Hepatocyte (in vitro differentiated cells): ENCODE measurements around the gene POLG.

Source experiments
- EZH2 ChIP-seq: fragments of 200-600 bp; sonication (generic); IDR thresholded peaks from 2 replicates; pipeline ENCODE4 v1.6.1; 2016; ENCODE audit warnings: antibody characterized with exemption, mild to moderate bottlenecking, borderline replicate concordance
- EZH2phosphoT487 ChIP-seq: fragments of 200-600 bp; sonication (generic); IDR thresholded peaks from one replicate; pipeline ENCODE4 v1.6.1; 2018; ENCODE audit warnings: antibody characterized with exemption, mild to moderate bottlenecking, low read depth, moderate library complexity; ENCODE audit not compliant: unreplicated experiment, severe bottlenecking
- TF ChIP-seq, protein P1 (sequence below): fragments of 200-600 bp; sonication (generic); IDR thresholded peaks from 2 replicates; pipeline ENCODE4 v1.5.1; 2016; ENCODE audit warnings: antibody characterized with exemption, mild to moderate bottlenecking; ENCODE audit not compliant: poor library complexity

DNA sequence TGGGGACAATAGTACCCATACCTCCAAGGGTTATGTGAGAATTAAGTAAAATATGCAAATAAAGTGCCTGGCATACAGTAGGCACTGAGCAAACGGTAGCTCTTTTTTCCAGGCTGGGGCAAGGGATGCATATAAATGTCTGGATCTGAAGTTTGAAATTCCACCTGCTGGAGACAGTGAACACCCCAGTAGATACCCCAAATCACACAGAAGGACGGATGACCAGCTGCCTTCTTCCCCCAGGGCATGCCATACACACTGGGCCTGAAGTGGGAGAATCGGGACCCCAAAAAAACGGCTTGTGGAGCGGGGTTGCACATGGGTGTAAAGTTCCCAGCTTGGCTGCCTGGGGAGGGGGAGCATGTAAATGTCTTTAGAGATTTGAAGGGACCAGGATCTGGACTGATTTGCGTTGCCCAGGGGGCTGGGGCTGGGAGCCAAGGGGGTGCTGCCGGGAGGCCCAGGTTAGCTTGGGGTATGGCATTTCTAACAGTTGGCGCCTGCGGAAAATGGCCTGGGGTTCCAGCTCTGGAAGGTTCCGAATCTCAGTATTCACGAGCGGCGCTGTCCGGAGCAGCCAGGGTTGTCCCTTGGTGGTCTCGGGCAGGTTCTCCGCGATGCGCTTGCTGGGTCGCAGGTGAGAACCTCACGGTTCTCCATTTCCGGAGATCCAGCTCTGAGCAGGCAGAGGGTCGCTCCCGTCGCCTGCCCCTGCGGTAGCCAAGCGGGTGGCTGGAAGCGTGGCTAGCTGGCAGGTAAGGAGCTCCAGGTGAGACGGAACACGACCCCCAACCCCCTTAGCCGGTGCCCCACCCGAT lies 42.6 kb upstream of the POLG start:
- TF ChIP-seq, protein P1, sequence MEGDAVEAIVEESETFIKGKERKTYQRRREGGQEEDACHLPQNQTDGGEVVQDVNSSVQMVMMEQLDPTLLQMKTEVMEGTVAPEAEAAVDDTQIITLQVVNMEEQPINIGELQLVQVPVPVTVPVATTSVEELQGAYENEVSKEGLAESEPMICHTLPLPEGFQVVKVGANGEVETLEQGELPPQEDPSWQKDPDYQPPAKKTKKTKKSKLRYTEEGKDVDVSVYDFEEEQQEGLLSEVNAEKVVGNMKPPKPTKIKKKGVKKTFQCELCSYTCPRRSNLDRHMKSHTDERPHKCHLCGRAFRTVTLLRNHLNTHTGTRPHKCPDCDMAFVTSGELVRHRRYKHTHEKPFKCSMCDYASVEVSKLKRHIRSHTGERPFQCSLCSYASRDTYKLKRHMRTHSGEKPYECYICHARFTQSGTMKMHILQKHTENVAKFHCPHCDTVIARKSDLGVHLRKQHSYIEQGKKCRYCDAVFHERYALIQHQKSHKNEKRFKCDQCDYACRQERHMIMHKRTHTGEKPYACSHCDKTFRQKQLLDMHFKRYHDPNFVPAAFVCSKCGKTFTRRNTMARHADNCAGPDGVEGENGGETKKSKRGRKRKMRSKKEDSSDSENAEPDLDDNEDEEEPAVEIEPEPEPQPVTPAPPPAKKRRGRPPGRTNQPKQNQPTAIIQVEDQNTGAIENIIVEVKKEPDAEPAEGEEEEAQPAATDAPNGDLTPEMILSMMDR = no peak
- no peak for TF ChIP-seq EZH2phosphoT487
- TF ChIP-seq EZH2 = no peak
